ENCODE data around the gene GSS.
"Not testable (repeated sequence)": the region's sequence is repeated elsewhere in the genome, so short reads cannot be mapped to it uniquely, and the experiment has no call there.

The GSS gene

DNA sequence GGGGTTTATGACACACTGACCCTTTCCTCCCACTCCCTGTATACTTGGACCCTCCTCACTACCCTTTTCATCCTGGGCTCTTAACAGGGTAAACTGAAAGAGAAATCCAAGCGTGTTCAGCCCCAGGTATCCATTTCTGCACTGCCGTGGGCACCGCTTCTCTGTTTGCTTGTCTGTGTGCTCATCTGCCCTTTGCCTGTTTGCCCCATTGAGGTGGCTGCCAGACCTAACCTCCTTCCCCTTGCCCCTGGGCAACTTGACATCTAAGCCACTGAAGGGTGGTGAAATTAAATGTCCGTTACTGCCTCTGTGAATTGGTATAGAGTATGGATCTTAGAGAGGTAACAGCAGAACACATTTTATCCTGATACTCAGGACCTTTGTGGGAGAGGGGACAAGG lies 40.5 kb downstream of the GSS start:
- no peak for DNase-seq (ENCODE audit: low read depth in 4 of 4, low spot score in 1 of 4)

DNA sequence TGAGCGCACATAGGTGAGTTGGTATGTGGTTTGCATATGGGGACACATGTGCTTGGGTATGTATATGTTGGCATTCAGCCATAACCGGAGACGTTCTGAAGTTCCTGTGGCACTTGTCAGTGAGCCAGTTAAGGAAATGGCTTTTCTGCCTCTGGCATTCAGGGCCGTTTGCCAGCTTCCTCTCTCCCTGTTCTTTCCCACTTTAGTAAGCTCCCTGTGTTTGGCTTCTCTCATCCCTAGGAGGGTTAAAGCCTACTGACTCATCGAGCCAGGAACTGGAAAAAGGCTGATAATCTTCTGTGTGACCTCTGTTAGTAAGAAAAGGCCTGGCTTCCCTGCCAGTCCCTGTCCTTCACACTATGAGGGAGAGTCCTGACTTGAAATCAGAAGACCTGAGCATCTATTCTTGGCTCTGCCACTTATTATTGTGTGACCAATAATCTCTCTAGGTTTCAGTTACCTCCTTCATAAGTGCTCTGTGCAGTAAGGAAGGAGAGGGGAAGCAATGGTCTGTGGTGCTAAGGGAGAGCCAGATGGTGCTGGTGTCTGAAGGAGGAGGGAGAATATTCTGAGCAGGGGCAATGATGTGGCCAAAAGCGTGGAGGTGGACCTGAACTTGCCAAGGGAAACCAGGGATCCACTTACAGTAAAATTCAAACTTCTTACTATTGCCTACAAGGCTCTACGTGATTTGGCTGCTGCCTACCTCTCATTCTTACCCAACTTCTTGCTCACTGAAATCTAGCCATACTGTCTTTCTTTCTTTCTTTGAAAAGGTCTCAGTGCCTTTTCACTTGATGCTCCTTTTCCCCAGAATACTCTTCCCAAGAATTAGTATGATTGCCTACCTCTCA lies 47.8 kb downstream of the GSS start:
- DNase-seq (ENCODE audit: low read depth in 4 of 4, low spot score in 1 of 4): no peak

DNA sequence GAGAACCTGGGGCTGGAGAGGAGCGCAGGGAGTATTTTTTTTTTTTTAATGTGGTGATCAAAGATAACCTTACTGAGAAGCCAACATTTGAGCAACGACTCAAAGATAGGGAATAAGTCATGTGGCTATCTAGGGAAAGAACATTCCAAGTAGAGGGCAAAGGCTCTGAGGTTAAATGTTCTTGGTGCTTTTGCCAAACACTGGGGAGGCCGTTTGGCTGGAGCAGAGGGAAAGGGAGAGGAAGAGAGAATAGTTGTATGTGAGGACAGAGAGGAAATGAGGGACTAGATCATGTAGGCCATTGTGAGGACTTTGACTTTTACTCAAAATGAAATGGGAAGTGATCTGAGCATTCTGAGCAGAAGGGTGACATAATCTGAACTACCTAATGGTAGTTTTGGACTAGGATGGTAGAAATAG lies 51.4 kb downstream of the GSS start:
- DNase-seq (ENCODE audit: low read depth in 4 of 4, low spot score in 1 of 4): no peak

DNA sequence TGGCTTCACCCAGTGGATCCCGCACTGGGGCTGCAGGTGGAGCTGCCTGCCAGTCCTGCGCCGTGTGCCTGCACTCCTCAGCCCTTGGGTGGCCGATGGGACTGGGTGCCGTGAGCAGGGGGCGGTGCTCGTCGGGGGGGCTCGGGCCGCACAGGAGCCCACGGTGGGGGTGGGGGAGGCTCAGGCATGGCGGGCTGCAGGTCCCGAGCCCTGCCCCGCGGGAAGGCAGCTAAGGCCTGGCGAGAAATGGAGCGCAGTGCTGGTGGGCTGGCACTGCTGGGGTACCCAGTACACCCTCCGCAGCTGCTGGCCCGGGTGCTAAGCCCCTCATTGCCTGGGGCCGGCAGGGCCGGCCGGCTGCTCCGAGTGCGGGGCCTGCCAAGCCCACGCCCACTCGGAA lies 56.9 kb downstream of the GSS start:
- not testable (repeated sequence) for DNase-seq (ENCODE audit: low read depth in 4 of 4, low spot score in 1 of 4)

DNA sequence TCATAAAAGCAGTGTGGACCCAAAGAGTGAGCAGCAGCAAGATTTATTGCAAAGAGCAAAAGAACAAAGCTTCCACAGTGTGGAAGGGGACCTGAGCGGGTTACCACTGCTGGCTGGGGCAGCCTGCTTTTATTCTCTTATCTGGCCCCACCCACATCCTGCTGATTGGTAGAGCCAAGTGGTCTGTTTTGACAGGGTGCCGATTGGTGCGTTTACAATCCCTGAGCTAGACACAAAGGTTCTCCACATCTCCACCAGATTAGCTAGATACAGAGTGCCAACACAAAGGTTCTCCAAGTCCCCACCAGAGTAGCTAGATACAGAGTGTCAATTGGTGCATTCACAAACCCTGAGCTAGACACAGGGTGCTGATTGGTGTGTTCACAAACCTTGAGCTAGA lies 57.5 kb downstream of the GSS start:
- DNase-seq (ENCODE audit: low read depth in 4 of 4, low spot score in 1 of 4): not testable (repeated sequence)

DNA sequence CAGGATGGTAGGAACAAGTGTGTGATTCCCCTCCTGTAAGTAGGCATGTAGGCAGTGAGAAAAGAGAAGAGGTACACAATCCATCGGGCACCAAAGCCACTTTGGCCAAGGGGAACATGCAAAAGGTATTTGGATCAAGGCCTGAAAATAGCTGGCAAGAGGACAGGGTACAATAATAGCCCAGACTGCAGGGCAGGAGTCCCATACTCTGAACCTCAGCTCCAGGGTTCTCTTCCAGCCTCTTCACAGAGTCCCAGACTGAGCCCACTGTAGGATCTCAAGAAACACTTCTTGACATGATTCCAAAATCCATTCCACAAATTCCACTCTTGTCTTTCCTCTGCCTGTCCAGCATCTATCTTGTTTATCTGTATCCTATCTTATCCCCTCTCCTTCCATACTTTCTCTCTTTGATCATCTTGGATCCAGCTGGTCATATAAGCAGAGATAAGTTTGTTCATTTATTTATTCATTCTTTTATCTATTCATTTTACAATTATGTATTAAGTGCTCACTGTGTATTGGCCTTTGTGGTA lies 59.5 kb downstream of the GSS start:
- no peak for DNase-seq (ENCODE audit: low read depth in 4 of 4, low spot score in 1 of 4)

DNA sequence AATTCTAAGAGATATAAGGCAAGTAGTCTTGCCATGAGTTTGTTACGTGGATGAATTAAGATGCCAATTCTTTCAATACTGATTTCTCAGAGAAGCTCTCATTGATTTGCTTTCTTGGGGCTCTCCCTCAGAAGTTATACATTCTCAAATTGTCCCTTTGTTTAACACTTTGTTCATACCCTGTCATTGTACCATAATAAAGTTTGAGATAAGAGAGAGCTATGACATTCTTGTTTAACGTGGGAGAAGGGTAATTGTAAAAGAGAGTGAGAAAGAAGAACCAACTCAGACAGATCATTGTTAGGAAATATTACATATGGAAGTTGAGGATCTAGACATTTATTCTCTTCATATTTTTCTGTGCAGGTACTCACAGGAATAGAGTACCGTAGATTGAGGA lies 60.1 kb downstream of the GSS start:
- no peak for DNase-seq (ENCODE audit: low read depth in 4 of 4, low spot score in 1 of 4)

DNA sequence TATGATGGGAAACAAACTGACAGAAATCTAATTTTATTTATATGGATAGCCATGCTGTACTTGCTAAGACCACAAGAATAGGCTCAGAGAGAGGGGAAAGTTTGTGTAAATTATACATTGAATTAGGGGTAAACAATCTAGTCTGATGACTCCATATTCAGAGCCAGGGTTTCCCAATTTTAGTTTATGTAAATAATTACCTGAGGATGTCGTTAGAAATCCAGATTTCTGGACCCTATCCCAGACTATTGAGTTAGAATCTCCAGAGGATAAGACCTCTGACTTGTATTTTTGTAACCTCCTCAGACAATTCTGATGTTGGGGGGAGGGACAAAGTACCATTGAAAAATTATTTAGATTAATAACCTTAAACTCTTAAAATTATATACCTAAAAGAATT lies 60.9 kb downstream of the GSS start:
- DNase-seq (ENCODE audit: low read depth in 4 of 4, low spot score in 1 of 4): no peak

DNA sequence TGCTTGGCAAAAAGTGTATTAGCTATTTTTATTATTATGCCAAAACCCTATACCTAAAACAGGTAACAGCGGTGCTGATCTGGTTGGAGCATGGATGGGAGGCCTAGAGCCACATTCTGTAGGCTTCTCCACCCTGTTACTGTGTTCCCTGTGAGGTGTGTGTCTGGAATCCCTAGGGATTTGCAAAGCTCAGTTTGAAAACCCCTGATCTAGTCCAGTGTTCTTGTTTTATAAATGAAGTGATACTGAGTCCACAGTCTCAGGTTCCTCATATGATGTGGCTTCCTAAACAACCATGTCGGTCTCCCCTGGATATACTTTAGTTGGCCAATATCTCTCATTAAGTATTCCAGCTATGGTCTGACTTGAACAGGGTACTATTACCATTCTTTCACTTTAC lies 62.9 kb downstream of the GSS start:
- DNase-seq (ENCODE audit: low read depth in 4 of 4, low spot score in 1 of 4): no peak

DNA sequence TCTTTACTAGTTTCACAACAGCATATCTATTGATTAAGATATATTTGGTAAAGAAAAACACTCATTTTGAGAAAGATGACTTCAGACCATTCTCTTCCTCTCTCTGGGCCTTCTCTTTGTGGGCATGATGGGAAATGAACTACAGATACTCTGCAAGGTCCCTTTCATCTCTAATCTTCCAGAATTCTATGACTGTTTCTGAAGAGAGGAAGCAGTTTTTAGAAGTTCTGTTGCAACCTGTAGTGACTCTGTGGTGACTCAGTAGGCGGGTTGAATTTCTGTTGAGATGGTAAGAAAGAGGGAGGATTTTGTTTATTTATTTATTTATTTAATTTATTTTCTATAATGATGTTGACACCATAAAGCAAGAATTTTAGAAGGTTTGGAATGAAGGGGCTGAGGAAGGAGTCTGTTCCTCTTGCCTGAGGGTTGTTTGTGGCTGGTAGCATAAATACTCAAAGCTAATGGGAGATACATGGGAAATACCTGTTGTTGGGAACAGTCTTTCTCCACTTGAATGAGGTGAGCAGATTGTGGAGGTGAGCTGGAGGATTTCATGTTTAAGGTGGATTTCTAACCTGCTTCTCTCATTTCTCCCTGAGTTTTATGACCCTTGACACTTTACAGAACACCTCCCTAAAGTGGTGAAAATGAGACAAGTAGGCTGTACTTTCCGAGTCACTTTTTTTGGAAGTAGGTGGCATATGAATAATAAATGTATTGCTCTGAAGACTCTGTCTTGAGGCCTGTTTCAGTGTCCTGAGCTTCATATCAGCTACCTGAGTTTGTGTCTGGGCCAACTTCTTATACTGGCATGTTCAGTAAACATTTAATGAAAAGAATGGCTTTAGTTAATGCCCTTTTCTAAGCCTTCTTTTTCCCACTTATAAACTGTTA lies 64.2 kb downstream of the GSS start:
- no peak for DNase-seq (ENCODE audit: low read depth in 4 of 4, low spot score in 1 of 4)

DNA sequence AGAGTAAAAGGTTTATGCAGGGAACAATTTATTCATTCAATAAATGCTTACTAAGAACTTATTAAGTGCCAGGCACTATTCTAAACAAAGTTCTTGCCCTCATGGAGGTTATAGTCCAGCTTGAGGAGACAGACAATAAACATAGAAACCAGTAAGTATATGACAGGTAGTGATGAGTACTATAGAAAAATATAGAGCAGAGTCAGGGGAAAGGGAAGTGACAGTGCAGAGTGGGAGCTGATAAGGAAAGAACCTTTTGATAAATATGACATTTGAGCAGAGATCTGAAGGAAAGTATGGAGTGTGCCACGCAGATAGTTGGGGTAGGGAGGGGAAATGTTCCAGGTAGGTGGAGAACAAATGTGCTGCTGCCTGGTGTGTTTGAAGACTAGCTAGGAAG lies 67.1 kb downstream of the GSS start:
- no peak for DNase-seq (ENCODE audit: low read depth in 4 of 4, low spot score in 1 of 4)

DNA sequence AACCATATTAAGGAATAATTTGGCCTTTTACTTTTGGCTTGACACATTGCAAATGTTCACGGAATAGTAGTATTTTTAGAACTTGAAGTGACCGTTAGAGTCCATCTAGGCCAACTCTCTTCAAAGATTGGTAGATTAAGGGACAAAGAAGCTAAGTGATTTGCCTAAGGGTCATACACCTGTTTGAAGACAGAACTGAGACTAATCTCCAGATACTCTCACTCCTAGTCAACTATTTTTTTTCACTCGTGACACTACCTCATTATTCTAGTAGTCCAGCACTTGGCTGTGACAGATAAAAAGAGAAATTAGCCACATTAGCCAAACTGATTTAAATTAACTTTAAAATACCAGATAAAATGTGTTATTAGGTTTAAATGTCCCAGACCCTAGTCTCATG lies 68.6 kb downstream of the GSS start:
- DNase-seq (ENCODE audit: low read depth in 4 of 4, low spot score in 1 of 4): no peak

DNA sequence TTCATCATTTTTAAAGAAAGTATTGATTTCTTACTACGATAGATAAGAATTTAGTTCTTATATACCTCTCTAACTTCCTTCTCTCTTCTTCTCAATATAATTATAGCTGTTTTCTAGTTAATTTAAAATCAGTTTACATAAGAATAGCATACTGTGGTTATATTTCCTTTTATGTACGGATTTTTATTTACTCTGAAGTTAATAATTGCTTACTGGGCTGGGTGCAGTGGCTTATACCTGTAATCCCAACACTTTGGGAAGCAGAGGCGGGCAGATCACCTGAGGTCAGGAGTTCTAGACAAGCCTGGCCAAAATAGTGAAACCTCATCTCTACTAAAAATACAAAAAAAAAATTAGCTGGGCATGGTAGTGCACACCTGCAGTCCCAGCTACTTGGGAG lies 69.5 kb downstream of the GSS start:
- no peak for DNase-seq (ENCODE audit: low read depth in 4 of 4, low spot score in 1 of 4)

DNA sequence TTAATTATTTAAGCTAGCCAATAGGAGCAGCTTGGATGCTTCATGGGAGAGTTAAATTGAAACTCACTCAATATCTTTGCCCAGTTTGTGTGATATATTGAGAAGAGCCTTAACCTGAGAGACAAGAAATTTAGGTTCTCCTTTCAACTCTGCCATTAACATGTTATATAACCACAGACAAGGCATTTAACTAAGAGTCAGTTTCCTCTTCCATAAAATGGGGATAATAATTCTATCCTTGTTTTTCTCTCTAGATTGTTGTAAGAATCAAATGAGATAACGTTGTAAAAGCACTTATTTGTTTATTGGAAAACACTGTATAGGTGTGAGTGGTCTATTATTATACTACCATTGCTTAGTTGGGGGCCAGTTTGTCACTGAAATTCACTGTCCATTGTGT lies 71.3 kb downstream of the GSS start:
- DNase-seq (ENCODE audit: low read depth in 4 of 4, low spot score in 1 of 4): no peak

DNA sequence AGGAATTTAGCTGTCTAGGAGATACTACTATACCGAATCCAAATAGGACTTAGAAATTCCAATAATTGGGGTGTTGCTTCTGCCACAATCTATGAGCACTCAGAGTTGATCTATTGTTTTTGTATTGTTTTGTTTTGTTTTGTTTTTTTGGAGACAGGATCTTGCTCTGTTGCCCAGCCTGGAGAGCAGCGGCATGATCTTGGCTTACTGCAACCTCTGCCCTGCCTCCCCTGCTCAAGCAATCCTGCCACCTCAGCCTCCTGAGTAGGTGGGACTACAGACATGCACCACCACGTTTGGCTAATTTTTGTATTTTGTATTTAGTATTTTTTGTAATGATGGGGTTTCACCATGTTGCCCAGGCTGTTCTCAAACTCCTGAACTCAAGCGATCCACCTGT lies 71.8 kb downstream of the GSS start:
- no peak for DNase-seq (ENCODE audit: low read depth in 4 of 4, low spot score in 1 of 4)

DNA sequence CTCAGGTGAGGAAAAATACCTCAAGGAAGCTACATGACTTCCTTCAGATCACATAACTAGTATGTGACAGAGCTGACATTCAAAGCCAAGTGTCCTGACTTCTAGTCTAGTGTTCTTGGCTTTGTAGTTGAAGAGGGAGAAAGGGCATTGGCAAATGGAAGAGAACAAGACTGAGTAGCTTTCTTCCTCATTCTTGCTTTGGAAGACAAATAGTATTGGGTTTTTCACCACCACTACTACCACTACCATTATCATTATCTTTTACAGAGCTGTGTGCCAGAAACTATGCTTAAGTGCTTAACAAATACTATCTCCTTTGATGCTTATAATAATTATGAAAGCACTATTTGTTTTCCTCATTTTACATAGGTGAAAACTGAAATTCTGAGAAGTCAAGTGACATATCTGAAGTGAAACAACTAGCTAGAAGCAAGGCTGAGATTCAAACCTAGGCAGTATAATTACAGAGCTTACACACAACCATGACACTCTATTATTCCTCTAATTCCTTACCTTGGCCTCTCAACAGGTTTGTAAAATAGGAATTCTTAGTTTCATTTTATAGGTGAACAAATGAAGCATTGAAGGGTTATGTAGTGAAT lies 72.4 kb downstream of the GSS start:
- no peak for DNase-seq (ENCODE audit: low read depth in 4 of 4, low spot score in 1 of 4)

DNA sequence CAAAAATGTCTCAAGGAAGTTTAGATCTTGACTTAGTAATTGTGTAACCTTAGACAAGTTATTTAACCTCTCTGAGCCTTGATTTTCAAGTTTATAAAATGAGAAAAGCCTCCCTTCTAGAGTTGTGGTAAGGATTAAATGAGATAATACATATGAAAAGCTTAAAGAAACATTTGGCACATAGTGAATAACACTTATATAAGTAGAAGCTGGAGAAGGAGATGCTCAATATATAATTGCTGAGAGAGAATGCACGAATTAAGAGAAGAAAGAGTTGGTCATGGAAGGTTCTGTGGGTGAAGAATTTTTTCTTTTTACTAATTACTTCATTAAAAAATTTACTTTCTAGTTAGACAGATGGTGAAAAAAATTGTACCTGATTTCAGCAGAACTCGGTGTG lies 73.9 kb downstream of the GSS start:
- DNase-seq (ENCODE audit: low read depth in 4 of 4, low spot score in 1 of 4): no peak

DNA sequence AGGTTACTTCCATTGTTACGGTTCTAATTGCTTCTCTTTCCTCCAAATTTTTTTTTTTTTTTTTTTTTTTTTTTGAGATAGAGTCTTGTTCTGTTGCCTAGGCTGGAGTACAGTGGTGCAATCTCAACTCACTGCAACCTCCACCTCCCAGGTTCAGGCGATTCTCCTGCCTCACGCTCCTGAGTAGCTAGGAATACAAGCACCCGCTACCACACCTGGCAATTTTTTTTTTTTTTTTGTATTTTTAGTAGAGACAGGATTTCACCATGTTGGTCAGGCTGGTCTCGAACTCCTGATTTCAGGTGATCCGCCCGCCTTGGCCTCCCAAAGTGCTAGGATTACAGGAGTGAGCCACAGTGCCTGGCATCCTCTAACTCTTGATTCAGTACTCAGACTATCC lies 74.6 kb downstream of the GSS start:
- not testable (repeated sequence) for DNase-seq (ENCODE audit: low read depth in 4 of 4, low spot score in 1 of 4)

DNA sequence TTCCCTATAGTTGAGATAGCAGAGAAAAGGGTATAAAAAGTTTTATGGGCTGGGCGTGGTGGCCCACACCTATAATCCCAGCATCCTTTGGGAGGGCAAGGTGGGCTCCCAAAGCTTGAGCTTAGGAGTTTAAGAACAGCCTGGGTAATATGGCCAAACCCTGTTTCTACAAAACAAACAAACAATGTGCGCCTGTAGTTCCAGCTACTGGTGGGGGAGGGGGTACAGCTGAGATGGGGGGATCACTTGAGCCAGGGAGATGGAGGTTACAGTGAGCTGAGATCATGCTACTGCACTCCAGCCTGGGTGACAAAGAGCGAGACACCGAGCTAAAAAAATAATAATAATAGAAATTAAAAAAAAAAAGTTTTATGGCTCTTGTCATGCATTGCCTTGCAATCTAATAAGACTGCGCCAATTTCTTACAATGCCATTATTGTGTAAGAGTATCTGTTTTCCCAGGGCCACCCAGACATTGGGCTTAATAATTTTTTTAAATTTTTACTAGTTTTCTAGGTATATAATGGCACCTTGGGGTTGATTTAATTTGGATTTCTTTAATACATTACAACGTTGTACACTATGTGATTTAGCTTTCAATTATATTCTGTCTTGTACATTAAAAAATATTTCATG lies 75.3 kb downstream of the GSS start:
- DNase-seq (ENCODE audit: low read depth in 4 of 4, low spot score in 1 of 4): no peak
